SK-N-SH (cell line): ENCODE results near the gene GATAD2A. TPM values are rescaled to one million over a fixed set of nuclear protein-coding genes. Genes with fewer than 3 reads are reported as not detected.

Source experiments
- CTCF ChIA-PET: fragments of 300-600, 350-600 bp; formaldehyde crosslinking; extraction: SDS; loops from one replicate; lab custom pipeline; 2021; lab: Yijun Ruan, JAX
- POLR2A ChIA-PET: fragments of 350-600 bp; sonication (Branson Sonifier 250); formaldehyde crosslinking; extraction: SDS; loops from one replicate; lab custom pipeline; 2020; ENCODE audit warnings: antibody characterized with exemption, inconsistent platforms; lab: Yijun Ruan, JAX
- DNase-seq: peaks from one replicate; pipeline ENCODE4 v3.0.0; 2012
- H2AFZ ChIP-seq: fragments of 200-600 bp; sonication (generic); 2 replicates; pipeline ENCODE4 v1.8.1; 2016; ENCODE audit warnings: antibody characterized with exemption, mild to moderate bottlenecking, low read depth
- H3F3A ChIP-seq: fragments of 200-600 bp; sonication (generic); replicated peaks from 2 replicates; pipeline ENCODE3; 2016; ENCODE audit warnings: antibody characterized with exemption, mild to moderate bottlenecking; ENCODE audit not compliant: insufficient read depth
- H3K27ac ChIP-seq, 2 experiments: fragments of 200-500 bp in 1 of 2; fragments of 200-600 bp in 1 of 2; sonication (Bioruptor generic) in 1 of 2; sonication (generic), shearing (Covaris generic) in 1 of 2; 2 replicates each; pipeline versions ENCODE4 v1.5.1 to v1.6.1; 2014 to 2016; ENCODE audit warnings: low read depth in 2 of 2, inconsistent platforms in 1 of 2, low read length in 1 of 2, mild to moderate bottlenecking in 1 of 2, mixed read lengths in 1 of 2
- H3K27me3 ChIP-seq: fragments of 200-600 bp; sonication (generic), shearing (Covaris generic); 2 replicates; pipeline ENCODE4 v1.6.1; 2016; ENCODE audit warnings: mixed run types; ENCODE audit not compliant: insufficient read depth
- H3K36me3 ChIP-seq, 2 experiments: fragments of 200-500 bp in 1 of 2; fragments of 200-600 bp in 1 of 2; sonication (Bioruptor generic) in 1 of 2; sonication (generic) in 1 of 2; replicated peaks in 1 of 2; 2 replicates each; pipeline versions ENCODE3 to v1.5.1; 2014 to 2016; ENCODE audit warnings: low read length in 1 of 2, mild to moderate bottlenecking in 1 of 2; ENCODE audit not compliant: insufficient read depth in 2 of 2, control insufficient read depth in 1 of 2
- H3K4me1 ChIP-seq, 2 experiments: fragments of 200-500 bp in 1 of 2; fragments of 200-600 bp in 1 of 2; sonication (Bioruptor generic) in 1 of 2; sonication (generic), shearing (Covaris generic) in 1 of 2; 2 replicates each; pipeline versions ENCODE4 v1.5.1 to v1.6.1; 2014 to 2016; ENCODE audit warnings: low read depth in 1 of 2, low read length in 1 of 2, mixed run types in 1 of 2; ENCODE audit not compliant: insufficient read depth in 2 of 2, control insufficient read depth in 1 of 2
- H3K4me2 ChIP-seq: fragments of 200-600 bp; sonication (generic), shearing (Covaris generic); 2 replicates; pipeline ENCODE4 v1.6.1; 2017; ENCODE audit warnings: mixed run types
- H3K4me3 ChIP-seq, 2 experiments: fragments of 200-500 bp in 1 of 2; fragments of 200-600 bp in 1 of 2; sonication (Bioruptor generic) in 1 of 2; sonication (generic), shearing (Covaris generic) in 1 of 2; 2 replicates each; pipeline versions ENCODE4 v1.5.1 to v1.8.1; 2014 to 2016; ENCODE audit warnings: low read depth in 2 of 2, inconsistent platforms in 1 of 2, low read length in 1 of 2, mild to moderate bottlenecking in 1 of 2, mixed read lengths in 1 of 2, moderate library complexity in 1 of 2
- H3K79me2 ChIP-seq: fragments of 200-600 bp; sonication (generic); 2 replicates; pipeline ENCODE4 v1.8.1; 2017; ENCODE audit warnings: mild to moderate bottlenecking; ENCODE audit not compliant: insufficient read depth
- H3K9ac ChIP-seq: fragments of 200-600 bp; sonication (generic); 2 replicates; pipeline ENCODE4 v1.6.1; 2017; ENCODE audit warnings: mixed run types
- H3K9me2 ChIP-seq: fragments of 200-600 bp; sonication (generic); 2 replicates; pipeline ENCODE4 v1.6.1; 2017; ENCODE audit warnings: mixed run types
- H3K9me3 ChIP-seq: fragments of 200-600 bp; sonication (generic); 2 replicates; pipeline ENCODE4 v1.6.1; 2017; ENCODE audit warnings: mixed run types, mild to moderate bottlenecking, moderate library complexity
- H4K20me1 ChIP-seq: fragments of 200-600 bp; sonication (generic); 2 replicates; pipeline ENCODE4 v1.6.1; 2017; ENCODE audit warnings: mild to moderate bottlenecking, mixed run types; ENCODE audit not compliant: insufficient read depth
- CHD2 ChIP-seq: fragments of 150-350 bp; IDR thresholded peaks from 2 replicates; pipeline ENCODE4 v1.6.1; 2018; ENCODE audit warnings: low read length; ENCODE audit not compliant: partially characterized antibody
- CTCF ChIP-seq: fragments of 200-600 bp; sonication (generic); IDR thresholded peaks from 2 replicates; pipeline ENCODE4 v1.6.1; 2017; ENCODE audit warnings: antibody characterized with exemption, mild to moderate bottlenecking, moderate library complexity
- ELF1 ChIP-seq: IDR thresholded peaks from 2 replicates; pipeline ENCODE4 v1.4.0; 2012
- EZH2phosphoT487 ChIP-seq: fragments of 200-600 bp; sonication (generic); IDR thresholded peaks from 2 replicates; pipeline ENCODE4 v1.6.1; 2017; ENCODE audit warnings: low read depth, mixed run types, mild to moderate bottlenecking, antibody characterized with exemption, moderate library complexity, borderline replicate concordance
- FOSL2 ChIP-seq: IDR thresholded peaks from 2 replicates; pipeline ENCODE4 v1.4.0; 2012; ENCODE audit warnings: low read depth, mild to moderate bottlenecking, moderate library complexity, borderline replicate concordance
- FOXM1 ChIP-seq: IDR thresholded peaks from 2 replicates; pipeline ENCODE4 v1.4.0; 2012; ENCODE audit warnings: low read depth, mild to moderate bottlenecking
- GABPA ChIP-seq: IDR thresholded peaks from 2 replicates; pipeline ENCODE4 v1.4.0; 2012; ENCODE audit warnings: low read depth, mild to moderate bottlenecking
- GATA2 ChIP-seq: sonication (generic); formaldehyde crosslinking; IDR thresholded peaks from 2 replicates; pipeline ENCODE4 v1.5.0; 2020; ENCODE audit warnings: mild to moderate bottlenecking, missing genetic modification reagents
- MEF2A ChIP-seq: IDR thresholded peaks from 2 replicates; pipeline ENCODE4 v1.4.0; 2012; ENCODE audit warnings: low read depth, borderline replicate concordance
- POLR2AphosphoS5 ChIP-seq: IDR thresholded peaks from 2 replicates; pipeline ENCODE4 v1.6.1; 2012; ENCODE audit warnings: low read depth, low read length
- RAD21 ChIP-seq: IDR thresholded peaks from 2 replicates; pipeline ENCODE4 v1.6.1; 2012; ENCODE audit warnings: mild to moderate bottlenecking, low read length
- RCOR1 ChIP-seq: fragments of 150-350 bp; IDR thresholded peaks from 2 replicates; pipeline ENCODE4 v1.6.1; 2017; ENCODE audit warnings: antibody characterized with exemption, low read length
- RFX5 ChIP-seq: IDR thresholded peaks from 2 replicates; pipeline ENCODE4 v1.6.1; 2012; ENCODE audit warnings: mild to moderate bottlenecking, improper control_type of control experiment, low read length
- SIN3A ChIP-seq: IDR thresholded peaks from 2 replicates; pipeline ENCODE4 v1.6.1; 2012; ENCODE audit warnings: low read depth, mild to moderate bottlenecking, low read length, moderate library complexity, borderline replicate concordance
- SMC3 ChIP-seq: IDR thresholded peaks from 2 replicates; pipeline ENCODE4 v1.6.1; 2012; ENCODE audit warnings: low read depth, low read length, improper control_type of control experiment
- TAF1 ChIP-seq: IDR thresholded peaks from 2 replicates; pipeline ENCODE4 v1.6.1; 2012; ENCODE audit warnings: low read depth, mild to moderate bottlenecking, low read length, moderate library complexity, borderline replicate concordance
- TCF12 ChIP-seq: IDR thresholded peaks from 2 replicates; pipeline ENCODE4 v1.4.0; 2012
- USF2 ChIP-seq: fragments of 150-350 bp; IDR thresholded peaks from 2 replicates; pipeline ENCODE4 v1.6.1; 2017; ENCODE audit warnings: antibody characterized with exemption, low read length, low read depth, borderline replicate concordance
- WGBS: methylation state at CpG from one replicate; pipeline ENCODE4 v1.1.6; 2017; ENCODE audit warnings: low lambda C conversion rate; 5-methylcytosine and 5-hydroxymethylcytosine counted together
- polyA plus RNA-seq, 3 experiments: library from polyadenylated mRNA; depleted of rRNA; stranded (reverse); fragments of >200 nt; gene quantifications; 2 replicates each; pipeline ENCODE4 v1.2.3, GENCODE V29; 2012
- TF ChIP-seq, protein P1 (sequence below): fragments of 150-350 bp; IDR thresholded peaks from 2 replicates; pipeline ENCODE4 v1.6.1; 2016; ENCODE audit warnings: mild to moderate bottlenecking, low read depth, low read length

GATAD2A gene
- polyA plus RNA-seq, 1 of the 3 experiments (the other 2 are of a cell fraction) = 36.6 TPM

- TF ChIP-seq RFX5 (no peak), POLR2AphosphoS5 (no peak), CTCF (no peak)
Observed at GRCh38 chr19:19542507-19542906, 137.0 kb downstream of the GATAD2A start (continued).

DNA sequence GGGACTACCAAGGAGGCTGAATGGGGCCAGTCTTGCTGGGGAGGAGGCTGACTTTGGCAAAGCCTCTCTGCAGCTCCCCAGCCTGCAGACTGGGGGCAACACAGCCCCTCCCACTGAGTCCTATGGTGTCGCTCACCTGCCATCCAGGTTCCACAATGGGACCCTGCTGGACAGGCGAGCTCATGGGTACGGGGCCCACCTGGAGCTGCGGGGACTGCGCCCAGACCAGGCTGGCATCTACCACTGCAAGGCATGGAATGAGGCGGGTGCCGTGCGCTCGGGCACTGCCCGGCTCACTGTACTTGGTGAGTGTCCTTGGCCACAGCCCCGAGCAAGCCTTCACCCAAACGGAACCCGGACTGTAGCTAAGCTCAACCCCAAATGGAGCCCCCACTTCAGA is 137.6 kb downstream of the GATAD2A start:
- Histone ChIP-seq H3K4me1 (peaks cover 0 to 34% of the 10 kb centered on the region in 2 experiments; a peak in 1 of 4 replicates), H3K4me3 (no peak overlapping the region), H3K9ac (no peak overlapping the region), H3K79me2 (no peaks in the 10 kb centered on the region), H3K27me3 (no peaks in the 10 kb centered on the region), H4K20me1 (no peaks in the 10 kb centered on the region), H3K27ac (no peak overlapping the region), H3K36me3 (no peaks in the 10 kb centered on the region), H2AFZ (no peak overlapping the region), H3F3A (no peaks in the 10 kb centered on the region), H3K4me2 (no peak overlapping the region), H3K9me3 (no peaks in the 10 kb centered on the region), H3K9me2 (no peaks in the 10 kb centered on the region)
- no peak for TF ChIP-seq TCF12
- TF ChIP-seq CTCF = no peak
- no peak for TF ChIP-seq MEF2A
- no peak for TF ChIP-seq SIN3A
- TF ChIP-seq GATA2 = no peak
- no peak for TF ChIP-seq FOSL2
- TF ChIP-seq CHD2 = no peak
- no peak for TF ChIP-seq TAF1
- TF ChIP-seq GABPA = no peak
- no peak for TF ChIP-seq FOXM1
- no peak for TF ChIP-seq ELF1
- TF ChIP-seq RAD21 = no peak
- TF ChIP-seq SMC3 = no peak
- no peak for TF ChIP-seq USF2
- TF ChIP-seq, protein P1, sequence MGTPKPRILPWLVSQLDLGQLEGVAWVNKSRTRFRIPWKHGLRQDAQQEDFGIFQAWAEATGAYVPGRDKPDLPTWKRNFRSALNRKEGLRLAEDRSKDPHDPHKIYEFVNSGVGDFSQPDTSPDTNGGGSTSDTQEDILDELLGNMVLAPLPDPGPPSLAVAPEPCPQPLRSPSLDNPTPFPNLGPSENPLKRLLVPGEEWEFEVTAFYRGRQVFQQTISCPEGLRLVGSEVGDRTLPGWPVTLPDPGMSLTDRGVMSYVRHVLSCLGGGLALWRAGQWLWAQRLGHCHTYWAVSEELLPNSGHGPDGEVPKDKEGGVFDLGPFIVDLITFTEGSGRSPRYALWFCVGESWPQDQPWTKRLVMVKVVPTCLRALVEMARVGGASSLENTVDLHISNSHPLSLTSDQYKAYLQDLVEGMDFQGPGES = no peak
- TF ChIP-seq RCOR1 = no peak
- no peak for TF ChIP-seq EZH2phosphoT487
- WGBS = 100% methylated on average over 2 of the region's 13 CpGs
- POLR2A ChIA-PET = no interaction called here
- CTCF ChIA-PET = interaction anchor here (1.0 to 1.7 kb wide), 3 partner anchors 10 to 101 kb away, joined by 3 to 5 read pairs (median 4); partner anchors contain the start of gene GMIP
- no peak for DNase-seq
